Caco-2 (cell line): Measurements from ENCODE around the gene BEST1. TPM values are rescaled to one million over a fixed set of nuclear protein-coding genes. Genes with fewer than 3 reads are reported as not detected.

Experiments
- BruUV-seq: library from RNA; stranded (reverse); fragments of 400-500 nt; replicated peaks from 2 replicates; lab custom pipeline; 2021; lab: Mats Ljungman, UMichigan
- CTCF ChIA-PET: fragments of 300-600 bp; sonication (Branson Sonifier 250); formaldehyde crosslinking; loops from one replicate; lab custom pipeline; 2022; ENCODE audit warnings: antibody characterized with exemption; lab: Charles Lee
- POLR2A ChIA-PET: fragments of 300-600 bp; sonication (Branson Sonifier 250); formaldehyde crosslinking; loops from one replicate; lab custom pipeline; 2022; ENCODE audit warnings: antibody characterized with exemption; lab: Charles Lee
- DNase-seq, 2 experiments: peaks; one replicate each; pipeline versions ENCODE4 v3.0.0 to v3.0.0-alpha.2; 2020 to 2022
- H3K27me3 ChIP-seq: replicated peaks from 2 replicates; pipeline ENCODE4 v1.6.0; 2011; ENCODE audit warnings: low read length; ENCODE audit not compliant: control insufficient read depth, insufficient read depth
- H3K36me3 ChIP-seq: 2 replicates; pipeline ENCODE4 v1.5.1; 2011; ENCODE audit warnings: low read length; ENCODE audit not compliant: control insufficient read depth, insufficient read depth
- H3K4me1 ChIP-seq: fragments of 250-450 bp; sonication (Bioruptor Pico); 2 replicates; pipeline ENCODE4 v1.5.1; 2020; ENCODE audit warnings: mild to moderate bottlenecking
- H3K4me3 ChIP-seq: 2 replicates; pipeline ENCODE4 v1.5.1; 2011; ENCODE audit warnings: low read depth, mild to moderate bottlenecking, control low read depth, low read length
- H3K9me3 ChIP-seq: fragments of 250-450 bp; sonication (Bioruptor Pico); 2 replicates; pipeline ENCODE4 v1.5.1; 2020; ENCODE audit warnings: mild to moderate bottlenecking, moderate library complexity
- H3K27ac Mint-ChIP-seq: one replicate; pipeline ENCODE4 v1.8.0; 2022; ENCODE audit warnings: mixed read lengths; ENCODE audit not compliant: unreplicated experiment
- H3K27me3 Mint-ChIP-seq: one replicate; pipeline ENCODE4 v1.8.0; 2022; ENCODE audit warnings: mixed read lengths; ENCODE audit not compliant: insufficient read depth, unreplicated experiment
- H3K36me3 Mint-ChIP-seq: one replicate; pipeline ENCODE4 v1.8.0; 2022; ENCODE audit warnings: mild to moderate bottlenecking, mixed read lengths; ENCODE audit not compliant: insufficient read depth, unreplicated experiment
- H3K4me1 Mint-ChIP-seq: one replicate; pipeline ENCODE4 v1.8.0; 2022; ENCODE audit warnings: low read depth, mixed read lengths; ENCODE audit not compliant: unreplicated experiment
- H3K4me3 Mint-ChIP-seq: one replicate; pipeline ENCODE4 v1.8.0; 2022; ENCODE audit warnings: mild to moderate bottlenecking, moderate library complexity, mixed read lengths; ENCODE audit not compliant: unreplicated experiment
- H3K9me3 Mint-ChIP-seq: one replicate; pipeline ENCODE4 v1.8.0; 2022; ENCODE audit warnings: mixed read lengths; ENCODE audit not compliant: unreplicated experiment
- CTCF ChIP-seq, 2 experiments: fragments of 200-600 bp in 1 of 2; IDR thresholded peaks; 1 replicate in 1 of 2; 2 replicates in 1 of 2; pipeline versions ENCODE4 v1.5.1 to v1.8.0; 2011 to 2022; ENCODE audit warnings: antibody characterized with exemption in 1 of 2, control low read depth in 1 of 2, inconsistent platforms in 1 of 2, low read depth in 1 of 2, low read length in 1 of 2, mild to moderate bottlenecking in 1 of 2, moderate library complexity in 1 of 2; ENCODE audit not compliant: insufficient read depth in 1 of 2, severe bottlenecking in 1 of 2, unreplicated experiment in 1 of 2
- intact Hi-C: fragments of 100-400 bp; cut with micrococcal nuclease; formaldehyde crosslinking; loops from one replicate; pipeline ENCODE4 v1.10.0; 2022; ENCODE audit not compliant: unreplicated experiment
- total RNA-seq: library from RNA; stranded (reverse); gene quantifications from 2 replicates; pipeline ENCODE4 v1.2.3, GENCODE V29; 2022

BEST1 gene
- total RNA-seq, 1 experiment from 2014 or later = 6.7 TPM

DNA sequence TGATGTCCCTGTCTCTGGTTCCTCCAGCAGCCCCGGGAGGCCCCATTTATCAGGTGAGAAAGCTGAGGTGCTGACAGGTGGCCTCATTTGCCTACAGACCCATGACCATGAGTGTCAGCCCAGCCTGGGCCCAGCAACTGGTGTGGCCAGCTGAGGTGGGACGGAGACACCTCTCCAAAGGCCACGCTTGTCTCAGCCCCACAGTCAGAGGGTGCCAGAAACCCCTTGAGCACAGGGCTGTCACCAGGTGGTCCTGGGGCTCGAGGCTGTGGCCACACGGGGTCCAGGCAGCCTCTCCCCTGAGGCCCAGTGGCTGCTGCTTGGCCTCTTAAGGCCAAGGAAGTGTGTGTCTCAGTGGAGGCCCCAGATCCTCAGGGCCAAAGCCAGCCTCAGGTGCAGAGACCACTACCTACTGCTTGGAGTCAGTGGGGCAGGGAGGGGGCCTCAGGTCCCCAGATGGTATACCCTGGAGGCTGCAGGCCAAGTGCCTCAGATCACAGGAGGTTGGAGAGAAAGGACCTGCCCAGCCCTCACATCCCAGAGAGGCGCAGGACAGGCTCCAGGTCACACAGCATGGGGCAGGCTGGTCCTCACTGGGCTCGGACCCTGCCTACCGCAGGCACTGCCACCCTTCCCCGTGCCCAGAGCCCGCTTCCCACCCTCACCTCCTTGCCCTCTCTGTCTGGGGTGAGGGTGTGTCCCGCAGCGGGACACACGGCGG is 44.2 kb upstream of the BEST1 start:
- no peak for DNase-seq

DNA sequence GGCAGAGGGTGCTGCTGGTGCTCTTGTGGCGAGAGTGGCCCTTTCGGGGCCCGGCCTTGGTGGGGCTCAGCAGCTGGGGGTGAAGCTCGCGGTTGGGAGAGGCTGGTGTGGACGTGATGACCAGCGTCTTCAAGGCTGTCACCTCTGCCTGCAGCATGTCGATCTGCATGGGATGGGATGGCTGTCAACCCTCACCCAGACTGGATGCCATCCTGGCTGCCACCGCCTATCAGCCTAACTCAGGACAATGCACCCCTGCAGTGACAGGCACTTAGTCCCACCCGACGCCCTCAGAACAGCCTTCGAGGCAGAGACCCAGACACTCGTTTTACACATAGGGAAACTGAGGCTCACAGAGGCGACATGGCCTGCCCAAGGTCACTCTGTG is 43.6 kb upstream of the BEST1 start:
- POLR2A ChIA-PET = no interaction called here
- no peak for DNase-seq
- H3K4me1 Mint-ChIP-seq = no peaks in the 10 kb centered on the region
- no peaks in the 10 kb centered on the region for H3K4me1 ChIP-seq
- H3K27me3 ChIP-seq = no peaks in the 10 kb centered on the region
- H3K4me3 ChIP-seq = no peak overlapping the region
- CTCF ChIA-PET = no interaction called here
- H3K27me3 Mint-ChIP-seq = no peaks in the 10 kb centered on the region
- no TSS peak for BruUV-seq
- no peak overlapping the region for H3K27ac Mint-ChIP-seq
- H3K9me3 Mint-ChIP-seq = no peaks in the 10 kb centered on the region
- no peaks in the 10 kb centered on the region for H3K9me3 ChIP-seq
- no peaks in the 10 kb centered on the region for H3K36me3 ChIP-seq
- H3K36me3 Mint-ChIP-seq = no peaks in the 10 kb centered on the region
- intact Hi-C loops = no loop called here
- no peak overlapping the region for H3K4me3 Mint-ChIP-seq
- no peak for TF ChIP-seq CTCF (IDR thresholded peaks at IDR 0.05; ENCODE audit: insufficient read depth in 1 of 2, low read depth in 1 of 2, low read length in 1 of 2, severe bottlenecking in 1 of 2, unreplicated experiment in 1 of 2)

More for the DNA sequence above, 44.2 kb upstream of the BEST1 start:
- no peaks in the 10 kb centered on the region for H3K36me3 Mint-ChIP-seq
- POLR2A ChIA-PET = interaction anchor here (0.6 kb wide), 1 partner anchor 16 kb away, joined by 3 read pairs; no protein-coding TSS in a partner anchor
- no peak overlapping the region for H3K4me3 Mint-ChIP-seq
- CTCF ChIA-PET = interaction anchor here (1.6 kb wide), 1 partner anchor 18 kb away, joined by 4 read pairs; no protein-coding TSS in a partner anchor
- TF ChIP-seq CTCF (IDR thresholded peaks at IDR 0.05; ENCODE audit: insufficient read depth in 1 of 2, low read depth in 1 of 2, low read length in 1 of 2, severe bottlenecking in 1 of 2, unreplicated experiment in 1 of 2) = no peak
- no peaks in the 10 kb centered on the region for H3K4me1 Mint-ChIP-seq
- BruUV-seq = no TSS peak
- no peaks in the 10 kb centered on the region for H3K9me3 ChIP-seq
- no peak overlapping the region for H3K4me3 ChIP-seq
- H3K36me3 ChIP-seq = no peaks in the 10 kb centered on the region
- H3K27me3 ChIP-seq = no peaks in the 10 kb centered on the region
- no peak overlapping the region for H3K27ac Mint-ChIP-seq
- intact Hi-C loops = no loop called here
- H3K27me3 Mint-ChIP-seq = no peaks in the 10 kb centered on the region
- no peaks in the 10 kb centered on the region for H3K9me3 Mint-ChIP-seq
- no peaks in the 10 kb centered on the region for H3K4me1 ChIP-seq

DNA sequence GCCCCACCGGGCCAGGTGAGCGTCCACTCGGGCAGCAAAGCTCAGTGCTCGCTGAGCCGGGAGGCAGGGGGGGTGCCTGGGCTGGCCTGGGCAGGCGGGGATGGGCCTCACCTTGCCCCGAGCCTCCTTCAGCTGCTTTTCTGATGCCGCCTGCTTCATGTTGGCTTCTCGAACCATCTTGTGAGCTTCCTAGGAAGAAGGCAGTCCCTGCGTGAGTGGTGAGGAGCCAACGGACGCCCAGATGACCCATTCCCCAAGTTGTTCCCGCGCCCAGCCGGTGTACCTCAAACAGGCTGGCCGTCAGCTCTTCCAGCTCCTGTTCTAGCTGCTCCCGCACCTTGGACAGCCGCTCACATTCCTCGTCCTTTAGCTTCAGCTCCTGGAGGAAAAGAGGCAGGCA is 42.9 kb upstream of the BEST1 start:
- Mint-ChIP-seq H3K36me3 (no peaks in the 10 kb centered on the region), H3K4me1 (no peaks in the 10 kb centered on the region), H3K27me3 (no peaks in the 10 kb centered on the region), H3K4me3 (no peak overlapping the region), H3K27ac (no peak overlapping the region), H3K9me3 (no peaks in the 10 kb centered on the region)
- Histone ChIP-seq H3K36me3 (no peaks in the 10 kb centered on the region), H3K9me3 (no peaks in the 10 kb centered on the region), H3K27me3 (no peaks in the 10 kb centered on the region), H3K4me1 (no peaks in the 10 kb centered on the region), H3K4me3 (no peak overlapping the region)
- no peak for TF ChIP-seq CTCF (IDR thresholded peaks at IDR 0.05; ENCODE audit: insufficient read depth in 1 of 2, low read depth in 1 of 2, low read length in 1 of 2, severe bottlenecking in 1 of 2, unreplicated experiment in 1 of 2)
- POLR2A ChIA-PET = no interaction called here
- CTCF ChIA-PET = interaction anchor here (0.6 to 2.3 kb wide), 3 partner anchors 8 to 103 kb away, joined by 3 to 14 read pairs (median 3); no protein-coding TSS in a partner anchor
- DNase-seq = no peak
- intact Hi-C loops = no loop called here
- no TSS peak for BruUV-seq
